HUES64 (cell line): ENCODE data around the gene SHISAL2A.

Experiments
- H3K27ac ChIP-seq: 2 replicates; pipeline ENCODE4 v1.7.0; 2013; ENCODE audit warnings: low read depth, low read length, inconsistent platforms
- H3K27me3 ChIP-seq: 2 replicates; pipeline ENCODE4 v1.6.1; 2013; ENCODE audit warnings: mild to moderate bottlenecking, low read length; ENCODE audit not compliant: insufficient read depth
- H3K36me3 ChIP-seq: 2 replicates; pipeline ENCODE4 v1.6.1; 2013; ENCODE audit warnings: mild to moderate bottlenecking, low read length; ENCODE audit not compliant: insufficient read depth
- H3K4me1 ChIP-seq: 2 replicates; pipeline ENCODE4 v1.6.1; 2013; ENCODE audit warnings: mild to moderate bottlenecking, low read length, moderate library complexity; ENCODE audit not compliant: insufficient read depth
- H3K4me3 ChIP-seq: 2 replicates; pipeline ENCODE4 v1.5.1; 2013; ENCODE audit warnings: mild to moderate bottlenecking, low read length, moderate library complexity
- H3K9ac ChIP-seq: 2 replicates; pipeline ENCODE4 v1.6.1; 2013; ENCODE audit warnings: mild to moderate bottlenecking, low read depth, low read length
- H3K9me3 ChIP-seq: 2 replicates; pipeline ENCODE4 v1.6.1; 2013; ENCODE audit warnings: low read depth, low read length; ENCODE audit not compliant: insufficient read depth
- WGBS: fragments of 150-250, 120-280 bp; methylation state at CpG from one replicate; pipeline ENCODE4 v1.1.7; 2013; ENCODE audit warnings: missing lambda C conversion rate; 5-methylcytosine and 5-hydroxymethylcytosine counted together

SHISAL2A gene

GRCh38 chr1:52673513-52673912, 40.5 kb downstream of the SHISAL2A start:
- Histone ChIP-seq H3K9ac (no peak overlapping the region), H3K27ac (no peak overlapping the region), H3K27me3 (no peaks in the 10 kb centered on the region), H3K4me3 (no peak overlapping the region), H3K4me1 (peaks cover 7% of the 10 kb centered on the region; the same call in 1 of the 2 replicates), H3K36me3 (no peaks in the 10 kb centered on the region), H3K9me3 (no peaks in the 10 kb centered on the region)
- 94% methylated on average over 3 of the region's 4 CpGs for WGBS

- no peak overlapping the region for H3K27ac ChIP-seq
- H3K4me3 ChIP-seq: no peak overlapping the region
- no peaks in the 10 kb centered on the region for H3K36me3 ChIP-seq
- H3K9me3 ChIP-seq: no peaks in the 10 kb centered on the region
- no peaks in the 10 kb centered on the region for H3K27me3 ChIP-seq
- H3K4me1 ChIP-seq: peaks cover 7% of the 10 kb centered on the region; the same call in 1 of the 2 replicates
- WGBS: 67% methylated on average over 6 of the region's 6 CpGs
- H3K9ac ChIP-seq: no peak overlapping the region
Observed at GRCh38 chr1:52674497-52675384, 41.8 kb downstream of the SHISAL2A start.

- Histone ChIP-seq H3K9ac (no peak overlapping the region), H3K27ac (no peak overlapping the region), H3K9me3 (no peaks in the 10 kb centered on the region), H3K36me3 (no peaks in the 10 kb centered on the region), H3K4me3 (no peak overlapping the region), H3K27me3 (no peaks in the 10 kb centered on the region), H3K4me1 (peaks cover 7% of the 10 kb centered on the region; the same call in 1 of the 2 replicates)
- WGBS: 82% methylated on average over 8 of the region's 8 CpGs
Observed at GRCh38 chr1:52676249-52676903, 43.4 kb downstream of the SHISAL2A start.

GRCh38 chr1:52677076-52677806, 44.3 kb downstream of the SHISAL2A start:
- WGBS: 92% methylated on average over 6 of the region's 6 CpGs
- no peak overlapping the region for H3K9ac ChIP-seq
- no peaks in the 10 kb centered on the region for H3K9me3 ChIP-seq
- H3K27me3 ChIP-seq: no peaks in the 10 kb centered on the region
- H3K27ac ChIP-seq: no peak overlapping the region
- H3K4me3 ChIP-seq: no peak overlapping the region
- H3K36me3 ChIP-seq: no peaks in the 10 kb centered on the region
- peaks cover 7% of the 10 kb centered on the region; the same call in 1 of the 2 replicates for H3K4me1 ChIP-seq

- H3K4me1 ChIP-seq: peaks cover 7% of the 10 kb centered on the region; the same call in 1 of the 2 replicates
- no peak overlapping the region for H3K4me3 ChIP-seq
- 67% methylated on average over 1 of the region's 1 CpG for WGBS
- no peak overlapping the region for H3K9ac ChIP-seq
- no peaks in the 10 kb centered on the region for H3K9me3 ChIP-seq
- H3K27ac ChIP-seq: no peak overlapping the region
- no peaks in the 10 kb centered on the region for H3K36me3 ChIP-seq
- no peaks in the 10 kb centered on the region for H3K27me3 ChIP-seq
Observed at GRCh38 chr1:52679048-52679447, 46.1 kb downstream of the SHISAL2A start.

GRCh38 chr1:52679498-52679897, 46.5 kb downstream of the SHISAL2A start:
- H3K36me3 ChIP-seq: no peaks in the 10 kb centered on the region
- WGBS: 93% methylated on average over 5 of the region's 5 CpGs
- no peak overlapping the region for H3K9ac ChIP-seq
- peaks cover 6% of the 10 kb centered on the region; the same call in 1 of the 2 replicates for H3K4me1 ChIP-seq
- H3K9me3 ChIP-seq: no peaks in the 10 kb centered on the region
- no peak overlapping the region for H3K27ac ChIP-seq
- H3K27me3 ChIP-seq: no peaks in the 10 kb centered on the region
- no peak overlapping the region for H3K4me3 ChIP-seq

GRCh38 chr1:52680353-52680752, 47.4 kb downstream of the SHISAL2A start:
- H3K9me3 ChIP-seq: no peaks in the 10 kb centered on the region
- H3K27me3 ChIP-seq: no peaks in the 10 kb centered on the region
- H3K27ac ChIP-seq: no peak overlapping the region
- no peaks in the 10 kb centered on the region for H3K4me1 ChIP-seq
- no peak overlapping the region for H3K9ac ChIP-seq
- 91% methylated on average over 3 of the region's 3 CpGs for WGBS
- H3K4me3 ChIP-seq: no peak overlapping the region
- peaks cover 7% of the 10 kb centered on the region for H3K36me3 ChIP-seq

GRCh38 chr1:52681136-52681535, 48.2 kb downstream of the SHISAL2A start:
- H3K27me3 ChIP-seq: no peaks in the 10 kb centered on the region
- H3K9ac ChIP-seq: no peak overlapping the region
- peaks cover 14% of the 10 kb centered on the region for H3K36me3 ChIP-seq
- 96% methylated on average over 4 of the region's 4 CpGs for WGBS
- H3K4me1 ChIP-seq: no peaks in the 10 kb centered on the region
- H3K4me3 ChIP-seq: no peak overlapping the region
- H3K27ac ChIP-seq: no peak overlapping the region
- H3K9me3 ChIP-seq: no peaks in the 10 kb centered on the region

- WGBS: 89% methylated on average over 4 of the region's 4 CpGs
- Histone ChIP-seq H3K9ac (no peak overlapping the region), H3K27ac (no peak overlapping the region), H3K9me3 (no peaks in the 10 kb centered on the region), H3K27me3 (no peaks in the 10 kb centered on the region), H3K36me3 (peaks cover 34% of the 10 kb centered on the region), H3K4me1 (no peaks in the 10 kb centered on the region), H3K4me3 (no peak overlapping the region)
Observed at GRCh38 chr1:52683367-52683940, 50.5 kb downstream of the SHISAL2A start.

- Histone ChIP-seq H3K9ac (no peak overlapping the region), H3K27ac (no peak overlapping the region), H3K27me3 (no peaks in the 10 kb centered on the region), H3K4me1 (no peaks in the 10 kb centered on the region), H3K36me3 (peaks cover 37% of the 10 kb centered on the region), H3K4me3 (no peak overlapping the region), H3K9me3 (no peaks in the 10 kb centered on the region)
- 92% methylated on average over 1 of the region's 1 CpG for WGBS
Observed at GRCh38 chr1:52684545-52684944, 51.6 kb downstream of the SHISAL2A start.
